Neural progenitor cell (in vitro differentiated cells): Measurements from ENCODE around the gene TMEM47.

Experiments used
- CTCF ChIP-seq: fragments of 200-600 bp; sonication (generic); IDR thresholded peaks from 2 replicates; pipeline ENCODE4 v1.5.1; 2017; ENCODE audit warnings: antibody characterized with exemption, mild to moderate bottlenecking
- EZH2 ChIP-seq: fragments of 200-600 bp; sonication (generic); IDR thresholded peaks from 2 replicates; pipeline ENCODE4 v1.6.1; 2017; ENCODE audit warnings: antibody characterized with exemption, mild to moderate bottlenecking, moderate library complexity
- EZH2phosphoT487 ChIP-seq: fragments of 200-600 bp; sonication (generic); IDR thresholded peaks from 2 replicates; pipeline ENCODE4 v1.6.1; 2017; ENCODE audit warnings: antibody characterized with exemption

GRCh38 chrX:34578237-34578636 is 78.8 kb downstream of the TMEM47 start:
- peak; percentile 60 for TF ChIP-seq CTCF
- TF ChIP-seq EZH2phosphoT487, result no peak
- TF ChIP-seq EZH2, result no peak
